Measurements from ENCODE around the gene NLGN4Y. TPM values are rescaled to one million over a fixed set of nuclear protein-coding genes. Genes with fewer than 3 reads are reported as not detected.

Gene NLGN4Y
- polyA plus RNA-seq, 1 of the 3 experiments (the other 2 are of a cell fraction), result not detected

GRCh38 chrY:14528361-14528760, 4.0 kb downstream of the NLGN4Y start:
- no peak overlapping the region for H3K4me3 ChIP-seq (ENCODE audit: low read depth in 2 of 2, low read length in 1 of 2)
- H3K36me3 ChIP-seq (replicated peaks in 1 of 2; ENCODE audit: control insufficient read depth in 1 of 2, insufficient read depth in 2 of 2, low read length in 1 of 2), result no peaks in the 10 kb centered on the region
- H3K9me2 ChIP-seq, result no peaks in the 10 kb centered on the region
- TF ChIP-seq PBX3 (IDR thresholded peaks at IDR 0.05), result no peak
- TF ChIP-seq SMC3 (IDR thresholded peaks at IDR 0.05; ENCODE audit: low read depth, low read length), result no peak
- TF ChIP-seq TEAD4 (IDR thresholded peaks at IDR 0.05; ENCODE audit: borderline replicate concordance, insufficient read depth), result no peak
- TF ChIP-seq REST (IDR thresholded peaks at IDR 0.05; ENCODE audit: low read depth, low read length), result no peak
- TF ChIP-seq FOXJ3 (CRISPR knock-in tag; IDR thresholded peaks at IDR 0.05), result no peak
- TF ChIP-seq RXRA (IDR thresholded peaks at IDR 0.05; ENCODE audit: borderline replicate concordance, low read depth), result no peak
- TF ChIP-seq MEF2A (IDR thresholded peaks at IDR 0.05; ENCODE audit: borderline replicate concordance, low read depth), result no peak
- TF ChIP-seq RAD21 (IDR thresholded peaks at IDR 0.05; ENCODE audit: low read length), result no peak
- TF ChIP-seq ZBTB33 (IDR thresholded peaks at IDR 0.05; ENCODE audit: borderline replicate concordance, low read depth), result no peak
- TF ChIP-seq JUND (IDR thresholded peaks at IDR 0.05), result no peak
- TF ChIP-seq CTCF (IDR thresholded peaks at IDR 0.05), result no peak
- no peak for TF ChIP-seq USF1 (IDR thresholded peaks at IDR 0.05; ENCODE audit: borderline replicate concordance, low read depth)
- no peak for TF ChIP-seq ELF1 (IDR thresholded peaks at IDR 0.05)
- no peak for TF ChIP-seq NFIC (IDR thresholded peaks at IDR 0.05; ENCODE audit: borderline replicate concordance)
- TF ChIP-seq FOSL2 (IDR thresholded peaks at IDR 0.05; ENCODE audit: borderline replicate concordance, low read depth), result no peak
- TF ChIP-seq EP300 (IDR thresholded peaks at IDR 0.05; ENCODE audit: borderline replicate concordance in 1 of 2, low read depth in 1 of 2, low read length in 1 of 2), result no peak
- no peak for TF ChIP-seq GABPA (IDR thresholded peaks at IDR 0.05; ENCODE audit: low read depth)
- no peak for TF ChIP-seq MXI1 (IDR thresholded peaks at IDR 0.05; ENCODE audit: low read depth, low read length)
- TF ChIP-seq FOXM1 (IDR thresholded peaks at IDR 0.05; ENCODE audit: low read depth), result no peak
- H3K79me2 ChIP-seq (ENCODE audit: insufficient read depth), result no peaks in the 10 kb centered on the region
- no peak for DNase-seq
- no peaks in the 10 kb centered on the region for H4K20me1 ChIP-seq (ENCODE audit: insufficient read depth)
- H3K4me2 ChIP-seq, result no peak overlapping the region
- H3K27ac ChIP-seq (ENCODE audit: low read depth in 2 of 2, low read length in 1 of 2), result no peak overlapping the region
- WGBS (ENCODE audit: low lambda C conversion rate), result no CpG with 5 or more reads among the region's 7 CpGs
- ChIA-PET POLR2A (no interaction called here), CTCF (no interaction called here)
- no peaks in the 10 kb centered on the region for H3K9me3 ChIP-seq
- H3K9ac ChIP-seq, result no peak overlapping the region
- H2AFZ ChIP-seq (ENCODE audit: low read depth), result no peak overlapping the region
- H3F3A ChIP-seq (replicated peaks; ENCODE audit: insufficient read depth), result no peaks in the 10 kb centered on the region
- no peaks in the 10 kb centered on the region for H3K27me3 ChIP-seq (ENCODE audit: insufficient read depth)
- no peaks in the 10 kb centered on the region for H3K4me1 ChIP-seq (ENCODE audit: control insufficient read depth in 1 of 2, insufficient read depth in 2 of 2, low read depth in 1 of 2, low read length in 1 of 2)
